K562 (cell line): ENCODE measurements around the gene CEBPB. TPM values are rescaled to one million over a fixed set of nuclear protein-coding genes. Genes with fewer than 3 reads are reported as not detected.

Experiments used
- AFF4 ChIP-seq: sonication (generic); formaldehyde crosslinking; IDR thresholded peaks from 2 replicates; pipeline ENCODE4 v1.8.0; 2023; ENCODE audit warnings: mild to moderate bottlenecking, missing genetic modification reagents
- CXXC5 ChIP-seq: fragments of 250-450 bp; sonication (Bioruptor Pico); IDR thresholded peaks from 2 replicates; pipeline ENCODE4 v1.8.0; 2022; ENCODE audit warnings: inconsistent platforms, mild to moderate bottlenecking, moderate library complexity
- FOXM1 ChIP-seq, 2 experiments: fragments of 450-650 bp in 1 of 2; sonication (generic) in 1 of 2; formaldehyde crosslinking in 1 of 2; IDR thresholded peaks; 2 replicates each; pipeline versions ENCODE4 v1.6.1 to v1.9.0; 2017 to 2022; ENCODE audit warnings: low read depth in 2 of 2, mild to moderate bottlenecking in 2 of 2, missing genetic modification reagents in 1 of 2, moderate library complexity in 1 of 2
- HNRNPL ChIP-seq: fragments of 200-400 bp; formaldehyde crosslinking; IDR thresholded peaks from 2 replicates; pipeline ENCODE4 v1.6.1; 2017; ENCODE audit warnings: low read depth, mild to moderate bottlenecking, low read length
- NEUROD1 ChIP-seq: fragments of 150-350 bp; IDR thresholded peaks from 2 replicates; pipeline ENCODE4 v1.6.1; 2014; ENCODE audit warnings: borderline replicate concordance, low read length, low read depth; ENCODE audit not compliant: partially characterized antibody
- NR4A1 ChIP-seq, 2 experiments: fragments of 250-450 bp in 1 of 2; fragments of 450-650 bp in 1 of 2; sonication (Bioruptor Pico) in 1 of 2; IDR thresholded peaks; 2 replicates each; pipeline versions ENCODE4 v1.4.0 to v1.6.1; 2016 to 2020; ENCODE audit warnings: mild to moderate bottlenecking in 2 of 2, missing compliant biosample characterization in 1 of 2, missing genetic modification characterization in 1 of 2, moderate library complexity in 1 of 2
- SMAD1 ChIP-seq: fragments of 150-350 bp; IDR thresholded peaks from 2 replicates; pipeline ENCODE4 v1.6.1; 2014; ENCODE audit warnings: low read length, low read depth; ENCODE audit not compliant: partially characterized antibody
- TBP ChIP-seq: optimal IDR thresholded peaks from 2 replicates; pipeline ENCODE3; 2011; ENCODE audit warnings: low read depth, low read length, improper control_type of control experiment
- TCFL5 ChIP-seq: fragments of 250-450 bp; sonication (Bioruptor Pico); conservative IDR thresholded peaks from 2 replicates; pipeline ENCODE4 v1.6.1; 2021; ENCODE audit warnings: mild to moderate bottlenecking, moderate library complexity, matching md5 sums
- ZBTB17 ChIP-seq: fragments of 450-650 bp; formaldehyde crosslinking; IDR thresholded peaks from 2 replicates; pipeline ENCODE4 v1.4.0; 2020; ENCODE audit warnings: mild to moderate bottlenecking
- ZNF175 ChIP-seq: fragments of 200-800 bp; sonication (Bioruptor generic); IDR thresholded peaks from 2 replicates; pipeline ENCODE4 v1.6.1; 2016; ENCODE audit warnings: low read depth, mild to moderate bottlenecking, missing genetic modification characterization, missing compliant biosample characterization
- ZNF699 ChIP-seq: fragments of 250-450 bp; sonication (Bioruptor Pico); IDR thresholded peaks from 2 replicates; pipeline ENCODE4 v1.8.0; 2021; ENCODE audit warnings: mild to moderate bottlenecking, moderate library complexity; ENCODE audit not compliant: insufficient replicate concordance
- ZNF75A ChIP-seq: fragments of 450-650 bp; formaldehyde crosslinking; IDR thresholded peaks from 2 replicates; pipeline ENCODE4 v1.4.0; 2020; ENCODE audit warnings: mild to moderate bottlenecking
- polyA plus RNA-seq, 8 experiments: library from polyadenylated mRNA; depleted of rRNA in 4 of 8; stranded (reverse) in 5 of 8; unstranded in 3 of 8; fragments of >200 nt; fragmentation: Nextera tagmentation in 2 of 8; fragmentation: Illumina TruSeq in 1 of 8; extraction: Ambion mirVana in 2 of 8; extraction: Trizol in 1 of 8; gene quantifications; 2 replicates each; pipeline versions ENCODE4 v1.2.1 to v1.2.3, GENCODE V29; 2011 to 2014; ENCODE audit warnings: inconsistent platforms in 1 of 8, missing spikeins in 1 of 8
- total RNA-seq, 7 experiments: library from RNA; depleted of rRNA in 6 of 7; stranded (reverse); fragments of >200 nt in 6 of 7; fragmentation: Illumina TruSeq in 2 of 7; extraction: Trizol in 2 of 7; gene quantifications; 2 replicates each; pipeline versions ENCODE4 v1.2.1 to v1.2.3, GENCODE V29; 2011 to 2021; ENCODE audit warnings: low replicate concordance in 1 of 7
- TF ChIP-seq, protein P1 (sequence below): sonication (generic); formaldehyde crosslinking; IDR thresholded peaks from 2 replicates; pipeline ENCODE4 v1.9.0; 2022; ENCODE audit warnings: mild to moderate bottlenecking, missing genetic modification reagents
- TF ChIP-seq, protein P2 (sequence below), 2 experiments: IDR thresholded peaks in 1 of 2; conservative IDR thresholded peaks in 1 of 2; 2 replicates each; pipeline ENCODE4 v1.6.1; 2016; ENCODE audit warnings: low read depth in 2 of 2, mild to moderate bottlenecking in 1 of 2, missing compliant biosample characterization in 1 of 2, missing genetic modification characterization in 1 of 2, moderate library complexity in 1 of 2
- TF ChIP-seq, protein P3 (sequence below): fragments of 450-650 bp; formaldehyde crosslinking; IDR thresholded peaks from 2 replicates; pipeline ENCODE4 v1.4.0; 2022; ENCODE audit warnings: mild to moderate bottlenecking, moderate library complexity

The CEBPB gene
- total and polyA plus RNA-seq, 9 of the 15 experiments (the other 6 are each of a cell fraction or from before 2014, with no cell fraction given) = 1.2 to 72.6 (median 7.8) TPM

- TF ChIP-seq CXXC5 (CRISPR knock-in tag) (peak; percentile 49; the same call in 1 of the 2 replicates), SMAD1 (no peak), ZBTB17 (CRISPR knock-in tag) (peak; percentile 90), ZNF75A (CRISPR knock-in tag) (no peak), ZNF175 (peak; percentile 89), AFF4 (no peak), NEUROD1 (no peak), TCFL5 (CRISPR knock-in tag) (0 out of 2 replicates have a peak, but pooled peaks have one; percentile 5), ZNF699 (CRISPR knock-in tag) (no peak), TBP (peak; percentile 27), NR4A1 (CRISPR knock-in tag; IDR thresholded peaks at IDR 0.05) (no peak), NR4A1 (tag; IDR thresholded peaks at IDR 0.05) (peak; percentile 44; the same call in 1 of the 2 replicates), FOXM1 (IDR thresholded peaks at IDR 0.05; ENCODE audit: low read depth) (no peak), FOXM1 (CRISPR knock-in tag; IDR thresholded peaks at IDR 0.05; ENCODE audit: low read depth) (no peak), HNRNPL (no peak)
- TF ChIP-seq, protein P1, sequence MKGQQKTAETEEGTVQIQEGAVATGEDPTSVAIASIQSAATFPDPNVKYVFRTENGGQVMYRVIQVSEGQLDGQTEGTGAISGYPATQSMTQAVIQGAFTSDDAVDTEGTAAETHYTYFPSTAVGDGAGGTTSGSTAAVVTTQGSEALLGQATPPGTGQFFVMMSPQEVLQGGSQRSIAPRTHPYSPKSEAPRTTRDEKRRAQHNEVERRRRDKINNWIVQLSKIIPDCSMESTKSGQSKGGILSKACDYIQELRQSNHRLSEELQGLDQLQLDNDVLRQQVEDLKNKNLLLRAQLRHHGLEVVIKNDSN = 0 out of 2 replicates have a peak, but pooled peaks have one; percentile 12
- TF ChIP-seq, protein P2, sequence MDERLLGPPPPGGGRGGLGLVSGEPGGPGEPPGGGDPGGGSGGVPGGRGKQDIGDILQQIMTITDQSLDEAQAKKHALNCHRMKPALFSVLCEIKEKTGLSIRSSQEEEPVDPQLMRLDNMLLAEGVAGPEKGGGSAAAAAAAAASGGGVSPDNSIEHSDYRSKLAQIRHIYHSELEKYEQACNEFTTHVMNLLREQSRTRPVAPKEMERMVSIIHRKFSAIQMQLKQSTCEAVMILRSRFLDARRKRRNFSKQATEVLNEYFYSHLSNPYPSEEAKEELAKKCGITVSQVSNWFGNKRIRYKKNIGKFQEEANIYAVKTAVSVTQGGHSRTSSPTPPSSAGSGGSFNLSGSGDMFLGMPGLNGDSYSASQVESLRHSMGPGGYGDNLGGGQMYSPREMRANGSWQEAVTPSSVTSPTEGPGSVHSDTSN (CRISPR knock-in tag; IDR thresholded peaks at IDR 0.05; ENCODE audit: low read depth) = no peak
- TF ChIP-seq, protein P2 (tag; conservative IDR thresholded peaks at IDR 0.05; ENCODE audit: low read depth) = 0 out of 2 replicates have a peak, but pooled peaks have one; percentile 25
- TF ChIP-seq, protein P3, sequence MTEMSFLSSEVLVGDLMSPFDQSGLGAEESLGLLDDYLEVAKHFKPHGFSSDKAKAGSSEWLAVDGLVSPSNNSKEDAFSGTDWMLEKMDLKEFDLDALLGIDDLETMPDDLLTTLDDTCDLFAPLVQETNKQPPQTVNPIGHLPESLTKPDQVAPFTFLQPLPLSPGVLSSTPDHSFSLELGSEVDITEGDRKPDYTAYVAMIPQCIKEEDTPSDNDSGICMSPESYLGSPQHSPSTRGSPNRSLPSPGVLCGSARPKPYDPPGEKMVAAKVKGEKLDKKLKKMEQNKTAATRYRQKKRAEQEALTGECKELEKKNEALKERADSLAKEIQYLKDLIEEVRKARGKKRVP (CRISPR knock-in tag) = peak; percentile 44; the same call in 1 of the 2 replicates
These were observed 43.6 kb upstream of the CEBPB start (continued) for GRCh38 chr20:50146732-50147662.
